ENCODE measurements around the gene ST3GAL3.

GRCh38 chr1:43890815-43891214 is 183.5 kb downstream of the ST3GAL3 start:
- TF ChIP-seq SIN3A (IDR thresholded peaks at IDR 0.05; ENCODE audit: borderline replicate concordance, insufficient read depth, low read length) (no peak), POLR2AphosphoS5 (IDR thresholded peaks at IDR 0.05; ENCODE audit: low read depth, low read length) (no peak), TAF1 (IDR thresholded peaks at IDR 0.05; ENCODE audit: borderline replicate concordance, insufficient read depth, low read length) (no peak), REST (IDR thresholded peaks at IDR 0.05; ENCODE audit: insufficient read depth in 1 of 2, low read depth in 2 of 2, low read length in 2 of 2) (no peak)

Measured in PFSK-1 (cell line).